Pancreas (tissue), 10 donors: ENCODE results near the gene WNK1. TPM values are rescaled to one million over a fixed set of nuclear protein-coding genes. Genes with fewer than 3 reads are reported as not detected.

Experiments
- ATAC-seq, 4 donors: fragments of 200-7000 bp; cut with Tn5 transposase; one replicate each; pipeline versions ENCODE4 v1.8.0 to v1.9.1; 2020; ENCODE audit warnings: mild to moderate bottlenecking in 4 of 4, moderate library complexity in 4 of 4
- DNase-seq, 6 donors: peaks; one replicate each; pipeline ENCODE4 v3.0.0-alpha.2; 2020
- FAIRE-seq: peaks from 2 replicates; lab custom pipeline; 2012; peaks lifted over from hg19 to GRCh38; lab: Jason Lieb, UNC
- H3K27ac ChIP-seq, 4 donors: fragments of 200-600 bp; sonication (generic); 1 replicate in 3 of 4; 2 replicates in 1 of 4; pipeline versions ENCODE4 v1.5.0 to v1.8.0; 2020
- H3K27me3 ChIP-seq, 4 donors: fragments of 200-600 bp; one replicate each; pipeline ENCODE4 v1.8.0; 2021
- H3K36me3 ChIP-seq, 3 donors: fragments of 200-600 bp; sonication (generic) in 1 of 3; one replicate each; pipeline versions ENCODE4 v1.5.0 to v1.8.0; 2020 to 2021
- H3K4me1 ChIP-seq, 3 donors: fragments of 200-600 bp; one replicate each; pipeline ENCODE4 v1.8.0; 2021
- H3K4me3 ChIP-seq, 4 donors: fragments of 200-600 bp; sonication (generic) in 2 of 4; one replicate each; pipeline versions ENCODE4 v1.5.0 to v1.8.0; 2020 to 2021
- H3K9me3 ChIP-seq, 4 donors: fragments of 200-600 bp; one replicate each; pipeline ENCODE4 v1.8.0; 2021
- WGBS, 2 donors: extraction: QIAGEN DNeasy Blood & Tissue Kit; methylation state at CpG; one replicate each; pipeline ENCODE4 v1.1.7; 2013; 5-methylcytosine and 5-hydroxymethylcytosine counted together
- intact Hi-C, 3 donors: fragments of 100-400 bp; cut with DNase I; formaldehyde crosslinking; loops; one replicate each; pipeline versions ENCODE4 v1.11.1 to v1.14.2; 2022
- polyA plus RNA-seq, 2 donors: library from polyadenylated mRNA; stranded (reverse); fragments of 200-250 nt; gene quantifications; one replicate each; pipeline ENCODE4 v1.2.3, GENCODE V29; 2013
- total RNA-seq, 6 donors: library from RNA; stranded (reverse); fragmentation: NEBNext Ultra II Directional in 4 of 6; extraction: Animal tissue kit (Norgen Biotek cat#: 25700) in 4 of 6; gene quantifications; one replicate each; pipeline versions ENCODE4 v1.2.1 to v1.2.4, GENCODE V29; 2021 to 2023
- TF ChIP-seq, protein P1 (sequence below), 4 donors: fragments of 200-600 bp; sonication (generic) in 3 of 4; IDR thresholded peaks; one replicate each; pipeline versions ENCODE4 v1.5.0 to v1.8.0; 2021; ENCODE audit warnings: antibody characterized with exemption in 4 of 4
- donor health status: healthy with polysubstance abuse.
- donor health status: DM: no; HTN: no; CAD: no; lungs with moderate emphysema.
- donor health status: DM: no; HTN: no; CAD: no.
- donor health status: control.
- donor health status: control.
- donor health status: Bipolar disorder and iron deficiency.
- donor health status: DM: yes; HTN: yes; CAD: no.
- donor health status: DM: no; HTN: no; CAD: no.
- donor health status: DM: no; HTN: no; CAD: no.
- donor health status: DM: yes; HTN: yes; CAD: no.

Gene WNK1
- total and polyA plus RNA-seq, 8 donors: 10.9 to 73.9 (median 39.6) TPM

DNA sequence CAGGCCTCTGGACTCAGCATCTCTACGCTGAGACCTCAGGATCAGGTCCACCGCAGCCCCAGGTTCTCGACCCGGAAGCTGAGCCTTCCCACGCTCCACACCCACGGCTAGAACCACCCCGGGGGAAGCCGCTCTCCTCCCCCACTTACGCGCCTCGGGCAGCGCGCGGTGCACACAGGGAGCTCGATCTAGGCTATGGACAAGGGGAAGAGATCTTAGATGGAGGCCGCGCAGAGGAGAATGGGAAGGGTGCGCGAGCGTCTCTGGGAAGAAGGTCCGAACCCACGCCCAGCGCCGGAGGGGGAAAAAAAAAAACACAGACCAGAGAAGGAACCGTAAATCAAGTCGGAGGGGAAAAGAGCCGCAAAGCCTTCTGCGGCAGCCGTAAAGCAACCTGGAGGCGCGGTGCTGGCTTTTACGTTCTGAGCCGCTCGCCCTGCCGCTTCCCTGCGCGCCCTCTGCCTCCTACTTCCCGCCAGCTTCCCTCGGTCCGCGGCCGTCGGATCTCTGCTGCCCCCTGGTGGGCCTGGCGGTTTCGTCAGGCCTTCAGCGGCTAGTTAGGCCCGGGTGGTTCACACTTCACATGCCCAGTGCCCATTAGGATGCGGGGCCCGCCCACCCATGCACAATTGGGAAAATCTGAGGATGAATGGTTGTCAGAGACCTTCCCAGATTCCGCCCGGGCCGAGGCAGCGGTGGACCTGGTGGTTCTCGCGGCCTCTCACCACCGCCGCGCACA is 197.2 kb downstream of the WNK1 start, which contains the start of gene RAD52:
RAD52 (minus strand) TSS at position 242 of the 739 bp plus-strand sequence. CDS start 16,636 bp downstream, outside the sequence.
- intact Hi-C loops: loop anchor here in 2 of 3 donors (5.0 to 10.0 kb wide), 2 partner anchors 377 to 385 kb away; no protein-coding TSS in a partner anchor
- FAIRE-seq: peak; percentile 87
- H3K27ac ChIP-seq: peak within 1 kb of the TSS; percentile 65 to 88 (median 83)

GRCh38 chr12:951176-951575 is 198.8 kb downstream of the WNK1 start:
- H3K4me1 ChIP-seq: peaks cover 0 to 6% (median 4%) of the 10 kb centered on the region in 3 donors
- ATAC-seq (no peak), DNase-seq (no peak), FAIRE-seq (no peak)
- no peak overlapping the region for H3K4me3 ChIP-seq
- 10 to 16% methylated on average over 1 of the region's 1 CpG for WGBS, 2 donors
- no peaks in the 10 kb centered on the region for H3K27me3 ChIP-seq
- intact Hi-C loops: loop anchor here in 2 of 3 donors (5.0 to 10.0 kb wide), 2 partner anchors 379 to 386 kb away; no protein-coding TSS in a partner anchor
- H3K9me3 ChIP-seq: no peaks in the 10 kb centered on the region
- H3K36me3 ChIP-seq: no peaks in the 10 kb centered on the region
- H3K27ac ChIP-seq: no peak overlapping the region
- TF ChIP-seq, protein P1, sequence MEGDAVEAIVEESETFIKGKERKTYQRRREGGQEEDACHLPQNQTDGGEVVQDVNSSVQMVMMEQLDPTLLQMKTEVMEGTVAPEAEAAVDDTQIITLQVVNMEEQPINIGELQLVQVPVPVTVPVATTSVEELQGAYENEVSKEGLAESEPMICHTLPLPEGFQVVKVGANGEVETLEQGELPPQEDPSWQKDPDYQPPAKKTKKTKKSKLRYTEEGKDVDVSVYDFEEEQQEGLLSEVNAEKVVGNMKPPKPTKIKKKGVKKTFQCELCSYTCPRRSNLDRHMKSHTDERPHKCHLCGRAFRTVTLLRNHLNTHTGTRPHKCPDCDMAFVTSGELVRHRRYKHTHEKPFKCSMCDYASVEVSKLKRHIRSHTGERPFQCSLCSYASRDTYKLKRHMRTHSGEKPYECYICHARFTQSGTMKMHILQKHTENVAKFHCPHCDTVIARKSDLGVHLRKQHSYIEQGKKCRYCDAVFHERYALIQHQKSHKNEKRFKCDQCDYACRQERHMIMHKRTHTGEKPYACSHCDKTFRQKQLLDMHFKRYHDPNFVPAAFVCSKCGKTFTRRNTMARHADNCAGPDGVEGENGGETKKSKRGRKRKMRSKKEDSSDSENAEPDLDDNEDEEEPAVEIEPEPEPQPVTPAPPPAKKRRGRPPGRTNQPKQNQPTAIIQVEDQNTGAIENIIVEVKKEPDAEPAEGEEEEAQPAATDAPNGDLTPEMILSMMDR (IDR thresholded peaks at IDR 0.05): no peak

More for the DNA sequence above, 197.2 kb downstream of the WNK1 start, which contains the start of gene RAD52:
- Histone ChIP-seq H3K4me3 (peak within 1 kb of the TSS; percentile 58 to 77 (median 64)), H3K27me3 (no peaks in the 10 kb centered on the region), H3K4me1 (peaks cover 0 to 6% (median 4%) of the 10 kb centered on the region in 3 donors), H3K36me3 (no peaks in the 10 kb centered on the region), H3K9me3 (no peaks in the 10 kb centered on the region)
- ATAC-seq (peak; percentile 92 to 96 (median 94)), DNase-seq (peak; percentile 97 to 100 (median 97))
- TF ChIP-seq, protein P1 (IDR thresholded peaks at IDR 0.05): peak; percentile 87 to 98 (median 96)
- 0 to 1% methylated on average over 52 to 58 of the region's 58 CpGs for WGBS, 2 donors

GRCh38 chr12:953776-954175 is 201.4 kb downstream of the WNK1 start:
- ATAC-seq (no peak), FAIRE-seq (no peak), DNase-seq (no peak)
- H3K27ac ChIP-seq: no peak overlapping the region
- TF ChIP-seq, protein P1 (IDR thresholded peaks at IDR 0.05): no peak
- intact Hi-C loops: loop anchor here in 2 of 3 donors (5.0 to 10.0 kb wide), 2 partner anchors 381 to 389 kb away; no protein-coding TSS in a partner anchor
- H3K27me3 ChIP-seq: no peaks in the 10 kb centered on the region
- H3K36me3 ChIP-seq: no peaks in the 10 kb centered on the region
- no peak overlapping the region for H3K4me3 ChIP-seq
- H3K4me1 ChIP-seq: no peaks in the 10 kb centered on the region
- WGBS, 2 donors: 72 to 77% methylated on average over 7 of the region's 7 CpGs
- H3K9me3 ChIP-seq: no peaks in the 10 kb centered on the region

GRCh38 chr12:954741-955140 is 202.4 kb downstream of the WNK1 start:
- intact Hi-C loops: loop anchor here in 2 of 3 donors (5.0 to 10.0 kb wide), 2 partner anchors 382 to 390 kb away; no protein-coding TSS in a partner anchor
- FAIRE-seq (no peak), ATAC-seq (no peak), DNase-seq (no peak)
- TF ChIP-seq, protein P1 (IDR thresholded peaks at IDR 0.05): no peak
- Histone ChIP-seq H3K4me1 (no peaks in the 10 kb centered on the region), H3K9me3 (no peaks in the 10 kb centered on the region), H3K27me3 (no peaks in the 10 kb centered on the region), H3K36me3 (no peaks in the 10 kb centered on the region), H3K27ac (no peak overlapping the region), H3K4me3 (no peak overlapping the region)
